Uterus (tissue), 2 donors: ENCODE results near the gene CPNE9.

Source experiments
- POLR2A ChIP-seq, 2 donors: fragments of 450-650 bp; IDR thresholded peaks; one replicate each; pipeline ENCODE4 v1.6.1; 2016; ENCODE audit warnings: antibody characterized with exemption in 2 of 2, mild to moderate bottlenecking in 1 of 2, moderate library complexity in 1 of 2
- TF ChIP-seq, protein P1 (sequence below), 4 experiments: fragments of 200-600 bp in 2 of 4; fragments of 450-650 bp in 2 of 4; sonication (generic) in 2 of 4; IDR thresholded peaks; one replicate each; pipeline ENCODE4 v1.5.1; 2016 to 2019; ENCODE audit warnings: antibody characterized with exemption in 4 of 4, mild to moderate bottlenecking in 2 of 4, moderate library complexity in 1 of 4

DNA sequence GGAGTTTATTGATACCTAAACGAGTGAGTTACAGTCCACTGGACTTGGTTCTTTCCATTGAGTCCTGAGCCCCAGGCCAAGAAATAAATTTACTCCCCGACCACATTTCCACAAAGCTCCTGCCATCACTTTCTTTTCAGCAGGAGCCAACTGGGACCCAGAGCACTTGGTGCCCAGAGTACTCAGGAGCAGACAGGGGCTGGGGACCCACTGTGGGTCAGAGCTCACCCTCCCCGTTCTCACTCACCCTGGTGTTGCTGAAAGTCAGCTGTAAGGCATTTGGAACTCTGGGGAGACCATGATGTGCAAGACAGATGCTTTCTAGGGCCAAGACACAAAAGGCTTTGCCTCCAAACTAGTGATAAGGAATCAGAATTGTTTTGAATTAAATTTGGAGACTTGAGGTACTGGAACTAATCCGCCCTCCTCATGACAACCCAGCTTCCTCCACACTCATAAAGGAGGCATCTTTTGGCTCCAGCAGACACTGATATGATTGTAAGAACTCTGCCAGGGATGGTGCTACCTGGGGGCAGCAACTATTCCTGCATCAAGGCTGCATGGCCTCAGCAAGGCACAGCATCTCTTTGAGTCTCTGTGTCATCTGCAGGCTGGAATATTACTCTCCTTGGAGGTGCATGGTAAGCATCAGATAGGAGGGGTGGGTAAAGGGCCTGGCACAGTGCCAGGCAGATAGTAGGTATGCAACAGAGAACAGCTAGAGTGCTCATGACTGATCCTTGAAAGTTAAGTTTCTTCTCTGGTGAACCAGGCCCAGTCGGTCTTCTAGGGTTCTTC is 73.5 kb downstream of the CPNE9 start:
- no peak for TF ChIP-seq POLR2A (IDR thresholded peaks at IDR 0.05)
- TF ChIP-seq, protein P1, sequence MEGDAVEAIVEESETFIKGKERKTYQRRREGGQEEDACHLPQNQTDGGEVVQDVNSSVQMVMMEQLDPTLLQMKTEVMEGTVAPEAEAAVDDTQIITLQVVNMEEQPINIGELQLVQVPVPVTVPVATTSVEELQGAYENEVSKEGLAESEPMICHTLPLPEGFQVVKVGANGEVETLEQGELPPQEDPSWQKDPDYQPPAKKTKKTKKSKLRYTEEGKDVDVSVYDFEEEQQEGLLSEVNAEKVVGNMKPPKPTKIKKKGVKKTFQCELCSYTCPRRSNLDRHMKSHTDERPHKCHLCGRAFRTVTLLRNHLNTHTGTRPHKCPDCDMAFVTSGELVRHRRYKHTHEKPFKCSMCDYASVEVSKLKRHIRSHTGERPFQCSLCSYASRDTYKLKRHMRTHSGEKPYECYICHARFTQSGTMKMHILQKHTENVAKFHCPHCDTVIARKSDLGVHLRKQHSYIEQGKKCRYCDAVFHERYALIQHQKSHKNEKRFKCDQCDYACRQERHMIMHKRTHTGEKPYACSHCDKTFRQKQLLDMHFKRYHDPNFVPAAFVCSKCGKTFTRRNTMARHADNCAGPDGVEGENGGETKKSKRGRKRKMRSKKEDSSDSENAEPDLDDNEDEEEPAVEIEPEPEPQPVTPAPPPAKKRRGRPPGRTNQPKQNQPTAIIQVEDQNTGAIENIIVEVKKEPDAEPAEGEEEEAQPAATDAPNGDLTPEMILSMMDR (IDR thresholded peaks at IDR 0.05): no peak
